Activated CD4-positive, CD25-positive, alpha-beta regulatory T cell treated with anti-CD3 and anti-CD28 coated beads, Interleukin-2, amount 50 U/mL, for 72 hours (primary cell): ENCODE results near the gene CNTN5.
"Not testable (repeated sequence)": the region's sequence is repeated elsewhere in the genome, so short reads cannot be mapped to it uniquely, and the experiment has no call there.

Source experiments
- DNase-seq: peaks from one replicate; pipeline ENCODE4 v3.0.0; 2021

CNTN5 gene

GRCh38 chr11:99803501-99803900 is 782.8 kb downstream of the CNTN5 start:
- no peak for DNase-seq

- DNase-seq, result no peak
Measured at GRCh38 chr11:99812516-99812915, 791.8 kb downstream of the CNTN5 start.

- no peak for DNase-seq
Measured at GRCh38 chr11:99814021-99814420, 793.3 kb downstream of the CNTN5 start.

GRCh38 chr11:99814738-99815137 is 794.0 kb downstream of the CNTN5 start:
- no peak for DNase-seq

GRCh38 chr11:99818991-99819390 is 798.2 kb downstream of the CNTN5 start:
- no peak for DNase-seq

GRCh38 chr11:99822846-99823565 is 802.3 kb downstream of the CNTN5 start:
- DNase-seq, result no peak

GRCh38 chr11:99836739-99837138 is 816.0 kb downstream of the CNTN5 start:
- DNase-seq, result not testable (repeated sequence)

- DNase-seq, result no peak
Measured at GRCh38 chr11:99841885-99842284, 821.1 kb downstream of the CNTN5 start.

- DNase-seq, result no peak
Measured at GRCh38 chr11:99865951-99866350, 845.2 kb downstream of the CNTN5 start.

- no peak for DNase-seq
Measured at GRCh38 chr11:99881610-99882009, 860.9 kb downstream of the CNTN5 start.

GRCh38 chr11:99884750-99885149 is 864.0 kb downstream of the CNTN5 start:
- no peak for DNase-seq

GRCh38 chr11:99887481-99887880 is 866.7 kb downstream of the CNTN5 start:
- no peak for DNase-seq

- DNase-seq, result no peak
Measured at GRCh38 chr11:99893811-99894210, 873.1 kb downstream of the CNTN5 start.

- no peak for DNase-seq
Measured at GRCh38 chr11:99901175-99901574, 880.4 kb downstream of the CNTN5 start.

GRCh38 chr11:99911116-99911515 is 890.4 kb downstream of the CNTN5 start:
- no peak for DNase-seq

GRCh38 chr11:99916078-99916477 is 895.3 kb downstream of the CNTN5 start:
- no peak for DNase-seq

GRCh38 chr11:99918761-99919160 is 898.0 kb downstream of the CNTN5 start:
- DNase-seq, result no peak

- DNase-seq, result no peak
Measured at GRCh38 chr11:99920956-99921355, 900.2 kb downstream of the CNTN5 start.

- DNase-seq, result no peak
Measured at GRCh38 chr11:99925968-99926367, 905.2 kb downstream of the CNTN5 start.

GRCh38 chr11:99932684-99933083 is 911.9 kb downstream of the CNTN5 start:
- no peak for DNase-seq

- DNase-seq, result no peak
Measured at GRCh38 chr11:99934008-99934407, 913.3 kb downstream of the CNTN5 start.

- no peak for DNase-seq
Measured at GRCh38 chr11:99937330-99937729, 916.6 kb downstream of the CNTN5 start.

GRCh38 chr11:99952816-99953215 is 932.1 kb downstream of the CNTN5 start:
- no peak for DNase-seq

GRCh38 chr11:99960536-99960935 is 939.8 kb downstream of the CNTN5 start:
- no peak for DNase-seq

GRCh38 chr11:99968336-99968735 is 947.6 kb downstream of the CNTN5 start:
- DNase-seq, result no peak
